HG02798 (cell line): ENCODE data around the gene DNM3.

ENCODE experiments used
- ATAC-seq: cut with Tn5 transposase; IDR thresholded peaks from one replicate; pipeline ENCODE4 v1.9.1; 2021; ENCODE audit warnings: mild to moderate bottlenecking; ENCODE audit not compliant: unreplicated experiment, poor library complexity

Gene DNM3

GRCh38 chr1:172132836-172133235 is 291.5 kb downstream of the DNM3 start:
- no peak for ATAC-seq

- no peak for ATAC-seq
Measured at GRCh38 chr1:172134087-172134731, 292.9 kb downstream of the DNM3 start.

GRCh38 chr1:172135076-172135672 is 293.9 kb downstream of the DNM3 start:
- no peak for ATAC-seq

- ATAC-seq: no peak
Measured at GRCh38 chr1:172135978-172136610, 294.8 kb downstream of the DNM3 start.

GRCh38 chr1:172136925-172137324 is 295.6 kb downstream of the DNM3 start:
- ATAC-seq: no peak

- ATAC-seq: no peak
Measured at GRCh38 chr1:172137703-172138454, 296.6 kb downstream of the DNM3 start.

- no peak for ATAC-seq
Measured at GRCh38 chr1:172138634-172139033, 297.3 kb downstream of the DNM3 start.

GRCh38 chr1:172139196-172139595 is 297.9 kb downstream of the DNM3 start:
- no peak for ATAC-seq

- ATAC-seq: no peak
Measured at GRCh38 chr1:172140072-172140471, 298.8 kb downstream of the DNM3 start.

GRCh38 chr1:172140591-172140990 is 299.3 kb downstream of the DNM3 start:
- ATAC-seq: no peak

GRCh38 chr1:172141341-172141881 is 300.1 kb downstream of the DNM3 start:
- ATAC-seq: no peak

GRCh38 chr1:172142324-172142723 is 301.0 kb downstream of the DNM3 start:
- no peak for ATAC-seq

- no peak for ATAC-seq
Measured at GRCh38 chr1:172143384-172144055, 302.2 kb downstream of the DNM3 start.

- ATAC-seq: no peak
Measured at GRCh38 chr1:172144445-172145061, 303.3 kb downstream of the DNM3 start.

GRCh38 chr1:172145231-172145651 is 303.9 kb downstream of the DNM3 start:
- no peak for ATAC-seq

GRCh38 chr1:172145656-172146055 is 304.4 kb downstream of the DNM3 start:
- no peak for ATAC-seq

GRCh38 chr1:172146141-172146850 is 305.0 kb downstream of the DNM3 start:
- no peak for ATAC-seq

- ATAC-seq: no peak
Measured at GRCh38 chr1:172147541-172147940, 306.2 kb downstream of the DNM3 start.

GRCh38 chr1:172148213-172148612 is 306.9 kb downstream of the DNM3 start:
- no peak for ATAC-seq
